ENCODE data around the gene SYNGR3.

GRCh38 chr16:2006317-2006716 lies 16.5 kb downstream of the SYNGR3 start:
- TF ChIP-seq CTCF (IDR thresholded peaks at IDR 0.05): no peak
- no peak for TF ChIP-seq POLR2A (IDR thresholded peaks at IDR 0.05)
